CD4-positive, alpha-beta memory T cell (primary cell): ENCODE results near the gene CTNNAL1. TPM values are rescaled to one million over a fixed set of nuclear protein-coding genes. Genes with fewer than 3 reads are reported as not detected.

Experiments used
- CTCF ChIA-PET: fragments of 350-600 bp; sonication (Branson Sonifier 250); formaldehyde crosslinking; loops from one replicate; lab custom pipeline; 2021; ENCODE audit warnings: inconsistent platforms; ENCODE audit not compliant: partially characterized antibody; lab: Charles Lee
- POLR2A ChIA-PET: fragments of 350-600 bp; sonication (Branson Sonifier 250); formaldehyde crosslinking; loops from one replicate; lab custom pipeline; 2021; ENCODE audit not compliant: partially characterized antibody; lab: Charles Lee
- DNase-seq, 5 donors: peaks; one replicate each; pipeline versions ENCODE4 v3.0.0 to v3.0.0-alpha.2; 2020 to 2022; ENCODE audit warnings: mixed read lengths in 1 of 5
- H3K27ac ChIP-seq: one replicate; pipeline ENCODE4 v1.7.0; 2013; ENCODE audit warnings: low read depth, low read length
- H3K27me3 ChIP-seq: 2 replicates; pipeline ENCODE4 v1.7.0; 2013; ENCODE audit warnings: mild to moderate bottlenecking, low read length, moderate library complexity; ENCODE audit not compliant: insufficient read depth
- H3K36me3 ChIP-seq: 2 replicates; pipeline ENCODE4 v1.7.0; 2013; ENCODE audit warnings: mild to moderate bottlenecking, low read length, moderate library complexity; ENCODE audit not compliant: insufficient read depth
- H3K4me1 ChIP-seq: 2 replicates; pipeline ENCODE4 v1.7.0; 2013; ENCODE audit warnings: mild to moderate bottlenecking, low read length, moderate library complexity; ENCODE audit not compliant: insufficient read depth
- H3K4me3 ChIP-seq, 2 donors: one replicate each; pipeline ENCODE4 v1.7.0; 2013; ENCODE audit warnings: low read length in 2 of 2, mild to moderate bottlenecking in 1 of 2
- H3K9me3 ChIP-seq, 2 donors: one replicate each; pipeline ENCODE4 v1.7.0; 2013; ENCODE audit warnings: low read length in 2 of 2, control low read depth in 1 of 2; ENCODE audit not compliant: control insufficient read depth in 1 of 2
- H3K27ac Mint-ChIP-seq, 7 donors: one replicate each; pipeline ENCODE4 v1.8.0; 2020 to 2021; ENCODE audit warnings: mixed read lengths in 7 of 7, mild to moderate bottlenecking in 6 of 7, inconsistent platforms in 3 of 7, moderate library complexity in 3 of 7
- H3K27me3 Mint-ChIP-seq, 2 donors: one replicate each; pipeline ENCODE4 v1.8.0; 2020 to 2021; ENCODE audit warnings: mixed read lengths in 2 of 2
- H3K36me3 Mint-ChIP-seq, 2 donors: one replicate each; pipeline ENCODE4 v1.8.0; 2020 to 2021; ENCODE audit warnings: mixed read lengths in 2 of 2, inconsistent platforms in 1 of 2, mild to moderate bottlenecking in 1 of 2
- H3K4me1 Mint-ChIP-seq, 4 donors: one replicate each; pipeline ENCODE4 v1.8.0; 2020 to 2021; ENCODE audit warnings: mixed read lengths in 4 of 4, mild to moderate bottlenecking in 1 of 4
- H3K4me3 Mint-ChIP-seq, 8 donors: one replicate each; pipeline ENCODE4 v1.8.0; 2020 to 2021; ENCODE audit warnings: mixed read lengths in 8 of 8, mild to moderate bottlenecking in 7 of 8, moderate library complexity in 6 of 8, inconsistent platforms in 3 of 8
- H3K9me3 Mint-ChIP-seq, 8 donors: one replicate each; pipeline ENCODE4 v1.8.0; 2020 to 2021; ENCODE audit warnings: mixed read lengths in 8 of 8, mild to moderate bottlenecking in 5 of 8, inconsistent platforms in 3 of 8, moderate library complexity in 1 of 8
- intact Hi-C: fragments of 100-400 bp; cut with micrococcal nuclease; formaldehyde crosslinking; loops from one replicate; pipeline ENCODE4 v1.15.1; 2023
- polyA plus RNA-seq, 2 donors: library from polyadenylated mRNA; unstranded; fragments of 300-500 nt; fragmentation: Illumina TruSeq; gene quantifications; one replicate each; pipeline ENCODE4 v1.2.3, GENCODE V29; 2021
- total RNA-seq, 2 experiments: library from RNA; stranded (reverse); gene quantifications; one replicate each; pipeline ENCODE4 v1.2.3, GENCODE V29; 2021

Gene CTNNAL1
- total and polyA plus RNA-seq, 4 experiments from 2014 or later, result 1.8 to 3.3 (median 2.5) TPM

DNA sequence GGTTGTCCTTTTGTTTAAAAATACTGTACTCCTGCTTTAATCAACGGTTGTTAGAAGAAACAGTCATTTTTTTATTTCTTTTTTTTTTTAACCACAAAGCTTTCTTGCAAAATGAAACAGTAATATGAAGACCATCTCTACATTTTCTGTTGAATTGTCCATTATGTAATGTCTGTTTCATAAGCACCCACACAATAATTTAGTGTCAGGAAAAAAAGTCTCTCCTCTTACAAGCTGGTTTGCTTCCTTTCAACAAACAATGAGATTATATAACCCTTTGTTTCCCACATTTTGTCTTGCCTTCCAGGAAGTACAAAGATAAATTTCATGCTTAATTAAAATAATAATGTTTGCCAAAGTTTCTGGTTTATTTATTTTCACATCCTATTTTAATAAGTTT, 16.7 kb downstream of the CTNNAL1 start:
- Mint-ChIP-seq H3K27me3 (peaks cover 0 to 1% of the 10 kb centered on the region in 2 donors), H3K27ac (no peak overlapping the region), H3K4me3 (no peak overlapping the region), H3K9me3 (no peaks in the 10 kb centered on the region), H3K4me1 (peaks cover 10 to 19% (median 15%) of the 10 kb centered on the region in 4 donors), H3K36me3 (no peaks in the 10 kb centered on the region)
- intact Hi-C loops, result no loop called here
- ChIA-PET POLR2A (no interaction called here), CTCF (no interaction called here)
- H3K9me3 ChIP-seq, result no peaks in the 10 kb centered on the region
- H3K27ac ChIP-seq, result no peak overlapping the region
- no peaks in the 10 kb centered on the region for H3K27me3 ChIP-seq
- H3K36me3 ChIP-seq, result no peaks in the 10 kb centered on the region
- no peak for DNase-seq
- peaks cover 8% of the 10 kb centered on the region for H3K4me1 ChIP-seq
- no peak overlapping the region for H3K4me3 ChIP-seq

DNA sequence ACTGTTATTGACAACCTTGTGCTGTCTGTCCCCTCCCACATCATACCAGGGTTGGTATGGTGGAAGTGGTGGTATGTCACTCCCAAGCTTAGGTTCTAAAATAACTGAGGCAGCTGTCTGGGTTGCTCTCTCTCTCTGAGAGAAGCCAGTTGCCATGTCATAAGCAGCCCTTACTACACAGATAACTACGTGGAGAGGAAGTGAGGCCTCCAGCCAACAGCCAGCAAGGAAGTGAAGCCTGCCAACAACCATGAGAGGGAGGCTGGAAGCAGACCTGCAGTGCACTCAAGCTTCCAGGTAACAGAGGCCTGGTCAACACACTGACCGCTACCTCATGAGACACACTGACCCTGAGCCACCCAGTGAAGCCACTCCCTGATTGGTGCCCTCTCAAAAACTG, 18.6 kb downstream of the CTNNAL1 start:
- H3K27ac ChIP-seq, result no peak overlapping the region
- H3K36me3 ChIP-seq, result no peaks in the 10 kb centered on the region
- no peak for DNase-seq
- H3K4me3 ChIP-seq, result no peak overlapping the region
- no peaks in the 10 kb centered on the region for H3K9me3 ChIP-seq
- H3K27ac Mint-ChIP-seq, result no peak overlapping the region
- intact Hi-C loops, result no loop called here
- CTCF ChIA-PET, result interaction anchor here (1.1 kb wide), 1 partner anchor 41 kb away, joined by 3 read pairs; no protein-coding TSS in a partner anchor
- no peaks in the 10 kb centered on the region for H3K9me3 Mint-ChIP-seq
- peaks cover 0 to 1% of the 10 kb centered on the region in 2 donors for H3K27me3 Mint-ChIP-seq
- H3K36me3 Mint-ChIP-seq, result no peaks in the 10 kb centered on the region
- no peak overlapping the region for H3K4me3 Mint-ChIP-seq
- POLR2A ChIA-PET, result no interaction called here
- H3K4me1 ChIP-seq, result peaks cover 8% of the 10 kb centered on the region
- H3K27me3 ChIP-seq, result no peaks in the 10 kb centered on the region
- peaks cover 3 to 9% (median 5%) of the 10 kb centered on the region in 4 donors for H3K4me1 Mint-ChIP-seq

DNA sequence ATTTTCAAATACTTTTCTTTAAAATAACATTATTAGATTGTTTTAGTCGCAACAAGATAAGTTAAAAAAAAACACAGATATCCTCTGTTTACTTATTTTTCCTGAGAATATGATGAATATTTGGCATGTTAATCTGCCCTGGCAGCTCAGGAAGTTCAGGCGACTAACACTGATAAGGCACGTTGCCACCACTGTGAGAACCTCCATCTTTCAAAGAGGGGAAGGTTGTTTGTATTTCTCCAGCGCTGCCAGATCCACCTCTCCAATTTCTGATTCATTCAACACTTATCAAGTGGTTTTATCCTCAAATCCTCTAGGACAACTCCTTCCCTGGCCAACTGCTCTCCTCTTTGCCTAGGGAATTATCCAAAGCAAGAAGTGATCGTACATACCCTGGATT, 21.8 kb downstream of the CTNNAL1 start:
- H3K9me3 Mint-ChIP-seq, result peaks cover 0 to 7% (median 0%) of the 10 kb centered on the region in 8 donors
- peaks cover 2 to 9% (median 4%) of the 10 kb centered on the region in 4 donors for H3K4me1 Mint-ChIP-seq
- intact Hi-C loops, result no loop called here
- H3K27ac ChIP-seq, result no peak overlapping the region
- no peaks in the 10 kb centered on the region for H3K27me3 Mint-ChIP-seq
- H3K36me3 Mint-ChIP-seq, result no peaks in the 10 kb centered on the region
- ChIA-PET POLR2A (no interaction called here), CTCF (no interaction called here)
- H3K4me3 Mint-ChIP-seq, result no peak overlapping the region
- H3K27ac Mint-ChIP-seq, result no peak overlapping the region
- no peak overlapping the region for H3K4me3 ChIP-seq
- H3K4me1 ChIP-seq, result peaks cover 8% of the 10 kb centered on the region
- no peak for DNase-seq
- H3K27me3 ChIP-seq, result no peaks in the 10 kb centered on the region
- H3K9me3 ChIP-seq, result no peaks in the 10 kb centered on the region
- H3K36me3 ChIP-seq, result no peaks in the 10 kb centered on the region

DNA sequence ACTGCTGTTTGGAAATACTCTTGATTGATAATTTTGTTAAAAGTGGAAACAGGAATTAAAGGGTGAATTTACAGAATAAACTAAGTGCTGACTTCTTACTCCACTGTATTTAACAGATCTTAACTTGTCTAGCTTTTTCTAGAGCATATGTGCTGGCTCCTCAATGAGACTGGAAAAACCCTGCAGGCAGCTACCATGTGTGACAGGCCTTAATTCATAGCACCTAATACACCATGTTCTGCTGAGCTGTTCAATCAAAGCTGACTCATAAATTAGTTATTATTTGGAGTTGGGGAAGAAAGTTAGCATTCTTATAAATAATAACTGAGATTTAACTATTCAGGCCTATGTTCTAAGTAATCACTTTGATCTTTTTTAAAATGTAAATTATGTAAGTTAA, 29.4 kb downstream of the CTNNAL1 start:
- CTCF ChIA-PET, result no interaction called here
- intact Hi-C loops, result no loop called here
- no peaks in the 10 kb centered on the region for H3K36me3 ChIP-seq
- POLR2A ChIA-PET, result no interaction called here
- Mint-ChIP-seq H3K27me3 (no peaks in the 10 kb centered on the region), H3K4me3 (no peak overlapping the region), H3K36me3 (no peaks in the 10 kb centered on the region), H3K9me3 (peaks cover 0 to 7% (median 0%) of the 10 kb centered on the region in 8 donors), H3K27ac (no peak overlapping the region), H3K4me1 (no peaks in the 10 kb centered on the region)
- no peaks in the 10 kb centered on the region for H3K27me3 ChIP-seq
- H3K4me3 ChIP-seq, result no peak overlapping the region
- H3K4me1 ChIP-seq, result no peaks in the 10 kb centered on the region
- no peak for DNase-seq
- H3K27ac ChIP-seq, result no peak overlapping the region
- no peaks in the 10 kb centered on the region for H3K9me3 ChIP-seq

DNA sequence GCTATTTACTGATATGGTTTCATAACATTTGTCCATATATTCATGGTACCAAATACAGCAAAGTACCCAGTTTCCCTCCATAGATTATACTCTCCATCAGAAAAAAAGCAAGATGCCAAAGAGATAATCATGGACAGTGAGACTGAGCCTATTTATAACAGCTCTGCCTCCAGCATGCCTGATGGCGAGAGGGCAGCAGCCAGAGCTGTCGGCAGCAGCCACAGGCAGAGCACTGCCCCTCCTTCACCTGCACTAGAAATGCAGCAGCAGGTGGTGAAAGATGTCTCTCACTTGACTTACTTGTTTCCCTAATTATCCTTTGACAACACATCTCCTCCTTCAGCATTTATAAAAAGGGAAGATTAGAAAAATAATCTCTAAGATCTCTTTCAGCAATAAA, 32.4 kb downstream of the CTNNAL1 start:
- Mint-ChIP-seq H3K9me3 (no peaks in the 10 kb centered on the region), H3K36me3 (no peaks in the 10 kb centered on the region), H3K4me3 (no peak overlapping the region), H3K27me3 (no peaks in the 10 kb centered on the region), H3K4me1 (no peaks in the 10 kb centered on the region), H3K27ac (no peak overlapping the region)
- H3K9me3 ChIP-seq, result no peaks in the 10 kb centered on the region
- POLR2A ChIA-PET, result no interaction called here
- H3K27me3 ChIP-seq, result no peaks in the 10 kb centered on the region
- DNase-seq, result no peak
- CTCF ChIA-PET, result no interaction called here
- H3K27ac ChIP-seq, result no peak overlapping the region
- intact Hi-C loops, result no loop called here
- no peaks in the 10 kb centered on the region for H3K36me3 ChIP-seq
- H3K4me3 ChIP-seq, result no peak overlapping the region
- no peaks in the 10 kb centered on the region for H3K4me1 ChIP-seq

DNA sequence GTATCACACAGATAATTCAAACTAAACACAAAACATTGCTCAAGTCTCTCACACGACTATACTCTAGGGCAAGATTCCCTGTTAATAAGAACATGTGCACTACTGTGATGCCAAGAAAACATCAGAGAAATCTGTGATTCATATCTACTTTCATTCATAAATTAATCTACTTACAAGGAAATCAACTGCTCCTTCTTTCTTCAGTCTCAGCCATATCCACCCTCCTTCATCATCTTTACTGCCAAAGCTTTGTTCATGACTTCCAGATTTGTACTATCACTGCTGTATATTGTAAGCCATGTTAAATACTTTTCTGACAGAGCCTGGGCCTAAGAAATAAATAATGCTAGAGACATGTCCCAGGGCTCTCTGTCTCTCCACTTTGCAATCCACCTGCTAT, 35.1 kb downstream of the CTNNAL1 start:
- H3K9me3 Mint-ChIP-seq, result no peaks in the 10 kb centered on the region
- intact Hi-C loops, result no loop called here

DNA sequence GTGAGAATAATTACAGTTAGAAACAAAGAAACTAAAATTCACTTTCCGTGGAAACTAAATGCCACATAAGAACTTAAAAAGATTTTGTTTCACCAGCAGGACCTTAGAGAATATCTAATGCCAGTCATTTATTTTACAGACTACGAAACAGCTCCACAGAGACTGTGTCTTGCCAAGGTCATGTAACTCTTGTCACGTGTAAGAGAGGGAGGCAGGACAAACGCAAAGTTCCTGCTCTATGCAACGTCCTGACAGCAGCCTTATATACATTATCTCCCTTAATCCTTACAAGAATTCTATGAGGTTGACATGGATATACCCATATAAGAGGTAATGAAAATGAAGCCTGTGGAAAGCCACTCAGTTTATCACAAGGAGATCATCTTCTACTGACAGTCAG, 39.4 kb downstream of the CTNNAL1 start:
- ChIA-PET POLR2A (no interaction called here), CTCF (no interaction called here)
- H3K9me3 Mint-ChIP-seq, result peaks cover 0 to 11% (median 0%) of the 10 kb centered on the region in 8 donors
- Histone ChIP-seq H3K36me3 (no peaks in the 10 kb centered on the region), H3K4me3 (no peak overlapping the region), H3K9me3 (no peaks in the 10 kb centered on the region), H3K4me1 (no peaks in the 10 kb centered on the region), H3K27me3 (no peaks in the 10 kb centered on the region), H3K27ac (no peak overlapping the region)
- peaks cover 0 to 7% of the 10 kb centered on the region in 2 donors for H3K36me3 Mint-ChIP-seq
- intact Hi-C loops, result no loop called here
- H3K4me1 Mint-ChIP-seq, result no peaks in the 10 kb centered on the region
- H3K27me3 Mint-ChIP-seq, result no peaks in the 10 kb centered on the region
- no peak overlapping the region for H3K27ac Mint-ChIP-seq
- DNase-seq, result no peak
- no peak overlapping the region for H3K4me3 Mint-ChIP-seq

More for the DNA sequence above, 35.1 kb downstream of the CTNNAL1 start:
- POLR2A ChIA-PET, result no interaction called here
- Histone ChIP-seq H3K4me1 (no peaks in the 10 kb centered on the region), H3K27ac (no peak overlapping the region), H3K36me3 (no peaks in the 10 kb centered on the region), H3K4me3 (no peak overlapping the region), H3K27me3 (no peaks in the 10 kb centered on the region), H3K9me3 (no peaks in the 10 kb centered on the region)
- H3K36me3 Mint-ChIP-seq, result no peaks in the 10 kb centered on the region
- H3K27me3 Mint-ChIP-seq, result no peaks in the 10 kb centered on the region
- no peaks in the 10 kb centered on the region for H3K4me1 Mint-ChIP-seq
- H3K27ac Mint-ChIP-seq, result peak overlapping the region in 1 of 7 donors; percentile 6
- DNase-seq, result no peak
- CTCF ChIA-PET, result no interaction called here
- no peak overlapping the region for H3K4me3 Mint-ChIP-seq
